22Rv1 (cell line): ENCODE measurements around the gene FAXDC2.
A peak's percentile ranks its signal among the peaks of the same experiment; 100 is the strongest.

Experiments
- H3K27ac ChIP-seq: fragments of 450-650 bp; 2 replicates; pipeline ENCODE4 v1.5.1; 2017
- CTCF ChIP-seq: fragments of 450-650 bp; IDR thresholded peaks from 2 replicates; pipeline ENCODE4 v1.5.1; 2017; ENCODE audit warnings: mild to moderate bottlenecking
- ZFX ChIP-seq: fragments of 450-650 bp; IDR thresholded peaks from 2 replicates; pipeline ENCODE4 v1.6.1; 2017; ENCODE audit warnings: antibody characterized with exemption, borderline replicate concordance

The FAXDC2 gene

GRCh38 chr5:154802050-154802449 is 48.4 kb downstream of the FAXDC2 start:
- no peak overlapping the region for H3K27ac ChIP-seq
- TF ChIP-seq CTCF (no peak), ZFX (no peak)

GRCh38 chr5:154801083-154801482 is 49.3 kb downstream of the FAXDC2 start:
- TF ChIP-seq ZFX (no peak), CTCF (no peak)
- H3K27ac ChIP-seq: no peak overlapping the region

GRCh38 chr5:154800582-154800981 is 49.8 kb downstream of the FAXDC2 start:
- H3K27ac ChIP-seq: no peak overlapping the region
- TF ChIP-seq ZFX (no peak), CTCF (no peak)

GRCh38 chr5:154797762-154798161 is 52.6 kb downstream of the FAXDC2 start:
- TF ChIP-seq ZFX (no peak), CTCF (no peak)

GRCh38 chr5:154795235-154795596 is 55.2 kb downstream of the FAXDC2 start:
- peak overlapping the region; percentile 10; the same call in 1 of the 2 replicates for H3K27ac ChIP-seq
- TF ChIP-seq ZFX (no peak), CTCF (no peak)

More at GRCh38 chr5:154797762-154798161, 52.6 kb downstream of the FAXDC2 start:
- H3K27ac ChIP-seq: no peak overlapping the region

GRCh38 chr5:154794525-154795234 is 55.7 kb downstream of the FAXDC2 start:
- peak overlapping the region; percentile 10; the same call in 1 of the 2 replicates for H3K27ac ChIP-seq
- no peak for TF ChIP-seq CTCF
- no peak for TF ChIP-seq ZFX

- TF ChIP-seq ZFX (no peak), CTCF (no peak)
- peak overlapping the region; percentile 10; the same call in 1 of the 2 replicates for H3K27ac ChIP-seq
Measured at GRCh38 chr5:154793599-154794524, 56.5 kb downstream of the FAXDC2 start.
